ENCODE results near the gene NDUFA8.

The NDUFA8 gene

DNA sequence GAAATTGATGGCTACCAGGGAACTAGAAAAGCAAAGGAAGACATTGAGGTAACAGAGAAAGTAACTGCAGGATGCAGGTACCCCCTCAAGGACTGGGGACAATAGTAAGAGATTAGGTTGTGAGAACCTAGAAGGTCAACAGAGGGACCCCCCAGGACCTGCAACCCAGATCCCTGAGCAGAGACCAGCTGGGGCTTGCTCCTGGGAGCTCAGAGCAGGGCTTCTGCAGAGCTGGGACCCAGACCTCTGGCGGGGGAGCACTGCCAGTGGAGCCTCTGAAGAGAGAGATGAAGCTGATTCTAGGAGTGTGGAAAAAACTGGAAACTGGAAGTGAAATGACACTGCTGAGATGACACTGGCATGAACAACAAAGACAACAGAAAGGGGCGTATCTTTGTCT, 17.3 kb upstream of the NDUFA8 start:
- H3K36me3 ChIP-seq (ENCODE audit: insufficient read depth, low read length): no peaks in the 10 kb centered on the region
- no peaks in the 10 kb centered on the region for H3K4me1 ChIP-seq (ENCODE audit: insufficient read depth, low read length)
- no peak overlapping the region for H2AFZ ChIP-seq (ENCODE audit: low read depth, low read length)
- H3K27me3 ChIP-seq (ENCODE audit: insufficient read depth, low read length): peaks cover 12% of the 10 kb centered on the region
- no peak overlapping the region for H3K4me3 ChIP-seq (ENCODE audit: low read length)
- H3K9me3 ChIP-seq (ENCODE audit: low read length): peaks cover 2% of the 10 kb centered on the region

DNA sequence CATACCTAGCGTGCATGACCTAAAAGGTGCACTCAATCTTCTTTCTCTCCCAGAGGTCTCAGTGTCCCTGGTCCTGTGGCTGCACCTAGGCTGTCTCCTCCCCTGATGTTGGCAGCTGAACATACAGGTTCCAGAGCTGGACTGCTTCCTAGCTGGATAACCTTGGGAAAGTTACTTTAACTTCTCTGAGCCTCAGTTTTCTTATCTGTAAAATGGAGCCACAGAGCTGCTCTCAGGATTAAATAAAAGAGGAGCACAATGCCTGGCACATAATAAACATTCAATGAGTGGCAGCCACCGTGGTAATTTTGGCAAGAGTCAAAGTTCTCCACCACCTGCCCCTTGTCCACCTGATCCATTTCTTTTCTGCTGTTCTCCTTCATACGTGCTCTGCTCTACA, 14.1 kb upstream of the NDUFA8 start:
- Histone ChIP-seq H3K36me3 (ENCODE audit: insufficient read depth, low read length) (no peaks in the 10 kb centered on the region), H3K27me3 (ENCODE audit: insufficient read depth, low read length) (peaks cover 19% of the 10 kb centered on the region), H3K9me3 (ENCODE audit: low read length) (peaks cover 2% of the 10 kb centered on the region)

GRCh38 chr9:122172131-122172530, 12.6 kb upstream of the NDUFA8 start:
- Histone ChIP-seq H3K36me3 (ENCODE audit: insufficient read depth, low read length) (no peaks in the 10 kb centered on the region), H3K27me3 (ENCODE audit: insufficient read depth, low read length) (peaks cover 24% of the 10 kb centered on the region), H3K4me1 (ENCODE audit: insufficient read depth, low read length) (no peaks in the 10 kb centered on the region), H2AFZ (ENCODE audit: low read depth, low read length) (no peak overlapping the region), H3K9me3 (ENCODE audit: low read length) (peaks cover 5% of the 10 kb centered on the region), H3K4me3 (ENCODE audit: low read length) (no peak overlapping the region)

More for the DNA sequence above, 14.1 kb upstream of the NDUFA8 start:
- Histone ChIP-seq H2AFZ (ENCODE audit: low read depth, low read length) (no peak overlapping the region), H3K4me3 (ENCODE audit: low read length) (no peak overlapping the region), H3K4me1 (ENCODE audit: insufficient read depth, low read length) (no peaks in the 10 kb centered on the region)

- H3K4me1 ChIP-seq (ENCODE audit: insufficient read depth, low read length): no peaks in the 10 kb centered on the region
- no peak overlapping the region for H3K4me3 ChIP-seq (ENCODE audit: low read length)
- H3K9me3 ChIP-seq (ENCODE audit: low read length): peaks cover 5% of the 10 kb centered on the region
- H3K27me3 ChIP-seq (ENCODE audit: insufficient read depth, low read length): peaks cover 34% of the 10 kb centered on the region
- no peaks in the 10 kb centered on the region for H3K36me3 ChIP-seq (ENCODE audit: insufficient read depth, low read length)
- no peak overlapping the region for H2AFZ ChIP-seq (ENCODE audit: low read depth, low read length)
These were observed 8.8 kb upstream of the NDUFA8 start for GRCh38 chr9:122168356-122168755.

DNA sequence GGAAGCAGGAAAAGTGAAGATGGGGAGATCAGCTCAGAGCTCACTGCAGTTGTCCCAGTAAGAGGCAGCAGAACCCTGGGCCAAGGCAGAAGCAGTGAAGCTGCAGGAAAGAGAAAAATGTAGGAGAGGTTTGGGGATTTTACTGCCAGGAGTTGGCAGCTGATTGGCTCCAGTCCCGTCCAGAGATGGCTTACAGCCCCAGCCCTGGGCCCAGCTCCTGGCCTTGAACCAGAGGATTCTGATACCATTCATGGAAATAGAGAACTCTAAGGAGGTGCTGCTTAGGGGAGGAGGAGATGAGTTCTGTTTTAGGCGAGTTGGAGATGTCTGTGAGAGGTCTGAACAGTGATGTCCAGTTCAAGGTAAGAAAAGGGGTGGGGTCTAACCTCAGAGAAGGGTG, 4.7 kb upstream of the NDUFA8 start:
- H3K36me3 ChIP-seq (ENCODE audit: insufficient read depth, low read length): no peaks in the 10 kb centered on the region
- H3K4me1 ChIP-seq (ENCODE audit: insufficient read depth, low read length): no peaks in the 10 kb centered on the region
- H3K9me3 ChIP-seq (ENCODE audit: low read length): peaks cover 4% of the 10 kb centered on the region
- H3K27me3 ChIP-seq (ENCODE audit: insufficient read depth, low read length): peaks cover 18% of the 10 kb centered on the region
- H3K4me3 ChIP-seq (ENCODE audit: low read length): no peak overlapping the region
- H2AFZ ChIP-seq (ENCODE audit: low read depth, low read length): no peak overlapping the region

DNA sequence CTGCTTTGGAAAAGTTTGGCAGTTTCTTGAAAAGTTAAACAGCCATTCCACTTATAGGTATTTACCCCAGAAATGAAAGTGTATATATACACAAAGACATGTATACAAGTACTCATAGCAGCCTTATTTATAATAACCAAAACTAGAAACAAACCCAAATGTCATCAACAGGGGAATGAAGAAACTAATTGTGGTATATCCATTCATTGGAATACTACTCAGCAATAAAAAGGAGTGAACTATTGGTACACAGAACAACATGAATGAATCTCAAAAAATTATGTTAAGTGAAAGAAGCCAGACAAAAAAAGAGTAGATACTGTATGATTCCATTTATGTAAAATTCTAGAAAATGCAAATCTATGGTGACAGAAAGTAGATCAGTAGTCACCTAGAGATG, 2.8 kb upstream of the NDUFA8 start:
- H2AFZ ChIP-seq (ENCODE audit: low read depth, low read length): no peak overlapping the region
- H3K27me3 ChIP-seq (ENCODE audit: insufficient read depth, low read length): peaks cover 14% of the 10 kb centered on the region
- H3K9me3 ChIP-seq (ENCODE audit: low read length): peaks cover 1% of the 10 kb centered on the region
- H3K4me3 ChIP-seq (ENCODE audit: low read length): no peak overlapping the region
- H3K36me3 ChIP-seq (ENCODE audit: insufficient read depth, low read length): no peaks in the 10 kb centered on the region
- peaks cover 4% of the 10 kb centered on the region for H3K4me1 ChIP-seq (ENCODE audit: insufficient read depth, low read length)

DNA sequence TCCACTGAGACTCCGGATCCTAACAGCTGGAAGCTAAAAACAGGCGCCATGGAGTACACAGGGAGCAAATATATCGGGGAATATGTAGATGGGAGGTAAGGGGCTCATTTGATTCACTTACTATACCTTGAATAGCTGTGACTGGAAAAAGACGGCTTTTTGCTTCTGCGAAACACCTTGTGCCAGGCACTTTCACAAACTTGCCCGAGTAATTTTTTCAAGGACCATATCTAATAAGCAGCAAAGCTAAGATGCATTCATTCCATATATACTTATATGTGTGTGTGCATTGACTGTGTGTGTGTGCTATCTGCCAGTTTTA, 307 bp upstream of the NDUFA8 start:
- H3K27me3 ChIP-seq (ENCODE audit: insufficient read depth, low read length): peaks cover 8% of the 10 kb centered on the region
- no peak overlapping the region for H2AFZ ChIP-seq (ENCODE audit: low read depth, low read length)
- peaks cover 4% of the 10 kb centered on the region for H3K4me1 ChIP-seq (ENCODE audit: insufficient read depth, low read length)
- H3K36me3 ChIP-seq (ENCODE audit: insufficient read depth, low read length): no peaks in the 10 kb centered on the region
- peak overlapping the region; percentile 88 for H3K4me3 ChIP-seq (ENCODE audit: low read length)
- peaks cover 1% of the 10 kb centered on the region for H3K9me3 ChIP-seq (ENCODE audit: low read length)

DNA sequence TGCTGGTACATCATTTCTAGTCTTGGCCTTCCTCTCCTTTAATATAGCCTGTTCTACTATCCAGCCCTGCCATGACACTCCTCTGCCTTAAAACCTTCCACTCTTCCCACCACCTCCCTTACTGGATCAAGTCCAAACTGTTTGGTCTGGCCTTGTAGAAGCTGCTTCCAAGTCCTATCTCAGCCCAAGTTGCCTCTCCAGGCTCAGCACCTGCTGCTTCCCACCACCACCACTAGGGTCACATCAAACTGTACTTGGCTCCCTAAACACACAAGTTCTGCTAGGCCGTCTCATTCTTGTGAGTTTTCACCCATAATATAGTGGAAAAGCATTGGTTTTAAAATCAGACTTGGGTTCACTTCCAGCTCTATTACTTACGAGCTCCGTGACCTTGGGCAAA, 1.4 kb downstream of the NDUFA8 start:
- Histone ChIP-seq H3K4me3 (ENCODE audit: low read length) (peak overlapping the region; percentile 9), H3K4me1 (ENCODE audit: insufficient read depth, low read length) (peaks cover 4% of the 10 kb centered on the region), H3K27me3 (ENCODE audit: insufficient read depth, low read length) (no peaks in the 10 kb centered on the region), H3K36me3 (ENCODE audit: insufficient read depth, low read length) (no peaks in the 10 kb centered on the region), H2AFZ (ENCODE audit: low read depth, low read length) (no peak overlapping the region), H3K9me3 (ENCODE audit: low read length) (peaks cover 1% of the 10 kb centered on the region)

- Histone ChIP-seq H3K36me3 (ENCODE audit: insufficient read depth, low read length) (peaks cover 15% of the 10 kb centered on the region), H2AFZ (ENCODE audit: low read depth, low read length) (no peak overlapping the region), H3K27me3 (ENCODE audit: insufficient read depth, low read length) (no peaks in the 10 kb centered on the region), H3K4me3 (ENCODE audit: low read length) (no peak overlapping the region), H3K4me1 (ENCODE audit: insufficient read depth, low read length) (peaks cover 4% of the 10 kb centered on the region), H3K9me3 (ENCODE audit: low read length) (no peaks in the 10 kb centered on the region)
These were observed 3.8 kb downstream of the NDUFA8 start for GRCh38 chr9:122155796-122156195.

DNA sequence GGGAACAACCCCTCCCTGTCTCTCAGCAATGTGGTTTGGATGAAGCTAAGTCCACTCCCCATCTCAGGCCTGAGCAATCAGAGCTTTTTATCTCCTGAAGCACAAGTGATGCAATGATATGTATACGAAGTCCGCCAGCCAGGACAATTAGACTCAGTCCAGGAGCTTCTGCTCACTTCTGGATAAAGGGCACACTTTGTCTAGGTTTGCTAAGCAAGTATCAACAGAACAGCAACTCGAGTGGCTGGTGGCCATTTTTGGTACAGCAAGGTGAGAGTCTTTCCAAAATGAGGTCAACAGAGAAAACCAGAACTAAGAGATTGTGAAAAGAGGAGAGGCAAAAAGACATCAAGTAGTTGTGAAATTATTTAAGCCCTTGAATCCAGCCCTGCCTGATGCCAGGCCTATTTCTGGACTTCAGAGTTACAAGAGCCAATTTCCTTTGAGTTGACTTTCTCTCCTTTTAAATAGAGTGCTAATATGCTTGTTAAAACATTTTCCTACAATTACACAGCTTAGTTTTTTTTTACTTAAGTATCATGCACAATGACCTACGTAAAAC, 8.2 kb downstream of the NDUFA8 start:
- Histone ChIP-seq H3K36me3 (ENCODE audit: insufficient read depth, low read length) (peaks cover 37% of the 10 kb centered on the region), H3K4me3 (ENCODE audit: low read length) (no peak overlapping the region), H3K9me3 (ENCODE audit: low read length) (no peaks in the 10 kb centered on the region), H2AFZ (ENCODE audit: low read depth, low read length) (no peak overlapping the region), H3K4me1 (ENCODE audit: insufficient read depth, low read length) (no peaks in the 10 kb centered on the region), H3K27me3 (ENCODE audit: insufficient read depth, low read length) (no peaks in the 10 kb centered on the region)

DNA sequence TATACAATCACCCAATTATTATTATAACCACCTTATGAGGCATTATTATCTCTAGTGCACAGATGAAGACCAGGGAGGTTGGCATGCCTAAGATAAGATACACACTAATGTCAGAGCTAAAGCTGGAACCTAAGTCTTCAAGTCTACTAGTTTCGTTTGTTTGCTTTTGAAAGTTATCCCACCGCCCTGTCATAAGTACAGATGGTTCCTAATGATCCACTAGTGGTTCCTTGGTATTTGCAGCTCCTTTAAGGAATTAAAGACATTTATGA, 14.1 kb downstream of the NDUFA8 start:
- Histone ChIP-seq H3K9me3 (ENCODE audit: low read length) (no peaks in the 10 kb centered on the region), H3K4me3 (ENCODE audit: low read length) (no peak overlapping the region)

DNA sequence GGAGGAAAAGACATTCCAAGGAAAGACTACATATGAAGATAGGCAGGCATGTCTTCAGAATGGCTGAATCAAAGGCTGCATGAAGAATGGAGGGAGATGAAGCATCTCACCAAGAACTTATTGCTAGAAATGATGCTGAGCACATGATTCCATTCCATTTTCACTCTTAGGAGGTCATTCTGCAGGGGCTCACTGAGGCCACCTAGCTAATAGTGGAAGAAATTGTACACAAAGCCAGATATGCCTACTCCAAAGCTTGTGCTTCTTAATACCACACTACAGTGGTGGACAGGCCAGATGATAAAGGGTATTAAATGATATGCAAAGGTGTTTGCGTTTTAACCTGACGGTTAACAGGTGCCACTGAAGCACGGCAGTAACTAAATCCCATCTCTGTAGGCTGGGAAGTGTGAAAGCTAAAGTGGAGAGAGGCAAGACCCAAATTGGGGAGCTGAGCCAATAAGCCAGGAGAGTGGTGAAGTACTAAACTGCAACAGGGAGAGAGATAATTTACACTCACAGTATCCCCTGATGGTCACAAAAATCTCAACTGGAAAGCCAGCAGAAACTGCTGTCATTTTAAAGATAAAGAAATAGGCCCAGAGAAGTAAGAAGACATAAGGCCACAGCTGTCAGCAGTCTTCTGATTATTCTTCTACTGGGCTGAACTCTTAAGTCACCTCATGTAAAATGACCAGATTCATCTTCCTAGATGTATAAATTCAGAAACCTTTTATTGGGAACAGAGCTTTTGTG, 14.6 kb downstream of the NDUFA8 start:
- no peaks in the 10 kb centered on the region for H3K27me3 ChIP-seq (ENCODE audit: insufficient read depth, low read length)
- H3K36me3 ChIP-seq (ENCODE audit: insufficient read depth, low read length): peaks cover 60% of the 10 kb centered on the region
- H3K4me1 ChIP-seq (ENCODE audit: insufficient read depth, low read length): no peaks in the 10 kb centered on the region
- no peak overlapping the region for H3K4me3 ChIP-seq (ENCODE audit: low read length)
- H3K9me3 ChIP-seq (ENCODE audit: low read length): no peaks in the 10 kb centered on the region
- no peak overlapping the region for H2AFZ ChIP-seq (ENCODE audit: low read depth, low read length)

More for the DNA sequence above, 14.1 kb downstream of the NDUFA8 start:
- Histone ChIP-seq H3K4me1 (ENCODE audit: insufficient read depth, low read length) (no peaks in the 10 kb centered on the region), H3K36me3 (ENCODE audit: insufficient read depth, low read length) (peaks cover 60% of the 10 kb centered on the region), H2AFZ (ENCODE audit: low read depth, low read length) (no peak overlapping the region), H3K27me3 (ENCODE audit: insufficient read depth, low read length) (no peaks in the 10 kb centered on the region)

- Histone ChIP-seq H3K36me3 (ENCODE audit: insufficient read depth, low read length) (peaks cover 57% of the 10 kb centered on the region), H3K9me3 (ENCODE audit: low read length) (no peaks in the 10 kb centered on the region), H3K4me1 (ENCODE audit: insufficient read depth, low read length) (no peaks in the 10 kb centered on the region), H2AFZ (ENCODE audit: low read depth, low read length) (no peak overlapping the region), H3K4me3 (ENCODE audit: low read length) (no peak overlapping the region), H3K27me3 (ENCODE audit: insufficient read depth, low read length) (no peaks in the 10 kb centered on the region)
These were observed 15.6 kb downstream of the NDUFA8 start for GRCh38 chr9:122143876-122144405.

GRCh38 chr9:122143296-122143695, 16.3 kb downstream of the NDUFA8 start:
- Histone ChIP-seq H3K9me3 (ENCODE audit: low read length) (no peaks in the 10 kb centered on the region), H3K36me3 (ENCODE audit: insufficient read depth, low read length) (peaks cover 54% of the 10 kb centered on the region), H2AFZ (ENCODE audit: low read depth, low read length) (no peak overlapping the region), H3K27me3 (ENCODE audit: insufficient read depth, low read length) (no peaks in the 10 kb centered on the region), H3K4me3 (ENCODE audit: low read length) (no peak overlapping the region), H3K4me1 (ENCODE audit: insufficient read depth, low read length) (no peaks in the 10 kb centered on the region)

All from neuron (in vitro differentiated cells).